ENCODE results near the gene IFFO2. TPM values are rescaled to one million over a fixed set of nuclear protein-coding genes. Genes with fewer than 3 reads are reported as not detected.

Gene IFFO2
- total RNA-seq, 2 donors from 2014 or later = 4.6 to 6.4 TPM

DNA sequence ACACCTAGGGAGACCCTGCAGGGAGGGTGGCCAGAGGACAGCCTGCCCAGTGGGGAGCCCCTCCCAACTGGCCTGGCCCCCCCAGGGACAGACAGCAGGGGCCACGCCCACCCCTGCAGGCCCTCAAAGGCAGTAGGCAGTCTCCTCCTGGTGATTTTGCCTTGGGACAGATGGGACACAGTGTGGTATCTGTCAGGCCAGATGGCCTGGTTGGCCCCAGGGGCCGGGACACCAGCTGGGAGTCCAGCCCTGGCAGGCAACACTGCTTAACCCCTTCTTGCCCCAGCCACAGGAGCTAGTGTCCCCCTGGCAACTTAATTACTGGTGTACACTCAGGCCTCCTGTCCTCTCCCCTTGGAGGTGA is 17.8 kb downstream of the IFFO2 start:
- Histone ChIP-seq H3K4me3 (ENCODE audit: low read length) (no peak overlapping the region), H3K27ac (ENCODE audit: low read depth, low read length) (no peak overlapping the region), H3K27me3 (ENCODE audit: control insufficient read depth, insufficient read depth, low read length, poor library complexity, severe bottlenecking) (no peaks in the 10 kb centered on the region), H3K9me3 (ENCODE audit: control insufficient read depth, low read length) (no peaks in the 10 kb centered on the region), H3K4me1 (ENCODE audit: control insufficient read depth, insufficient read depth, low read length) (peaks cover 14% of the 10 kb centered on the region), H3K36me3 (ENCODE audit: control insufficient read depth, insufficient read depth, low read length) (no peaks in the 10 kb centered on the region), H3K9ac (ENCODE audit: extremely low read depth, low read length, poor library complexity, severe bottlenecking) (no peak overlapping the region)
- no peaks in the 10 kb centered on the region for H3K36me3 Mint-ChIP-seq (ENCODE audit: low read depth)
- DNase-seq = no peak
- H3K27me3 Mint-ChIP-seq (ENCODE audit: insufficient read depth) = no peaks in the 10 kb centered on the region
- H3K9me3 Mint-ChIP-seq = no peaks in the 10 kb centered on the region
- H3K4me3 Mint-ChIP-seq = no peak overlapping the region
- 68% methylated on average over 2 of the region's 2 CpGs; no CpG with 5 or more reads in 1 of the 2 experiments for WGBS, 2 experiments (ENCODE audit: insufficient coverage in 1 of 2, insufficient read length in 1 of 2)
- TF ChIP-seq, protein P1, sequence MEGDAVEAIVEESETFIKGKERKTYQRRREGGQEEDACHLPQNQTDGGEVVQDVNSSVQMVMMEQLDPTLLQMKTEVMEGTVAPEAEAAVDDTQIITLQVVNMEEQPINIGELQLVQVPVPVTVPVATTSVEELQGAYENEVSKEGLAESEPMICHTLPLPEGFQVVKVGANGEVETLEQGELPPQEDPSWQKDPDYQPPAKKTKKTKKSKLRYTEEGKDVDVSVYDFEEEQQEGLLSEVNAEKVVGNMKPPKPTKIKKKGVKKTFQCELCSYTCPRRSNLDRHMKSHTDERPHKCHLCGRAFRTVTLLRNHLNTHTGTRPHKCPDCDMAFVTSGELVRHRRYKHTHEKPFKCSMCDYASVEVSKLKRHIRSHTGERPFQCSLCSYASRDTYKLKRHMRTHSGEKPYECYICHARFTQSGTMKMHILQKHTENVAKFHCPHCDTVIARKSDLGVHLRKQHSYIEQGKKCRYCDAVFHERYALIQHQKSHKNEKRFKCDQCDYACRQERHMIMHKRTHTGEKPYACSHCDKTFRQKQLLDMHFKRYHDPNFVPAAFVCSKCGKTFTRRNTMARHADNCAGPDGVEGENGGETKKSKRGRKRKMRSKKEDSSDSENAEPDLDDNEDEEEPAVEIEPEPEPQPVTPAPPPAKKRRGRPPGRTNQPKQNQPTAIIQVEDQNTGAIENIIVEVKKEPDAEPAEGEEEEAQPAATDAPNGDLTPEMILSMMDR (conservative IDR thresholded peaks at IDR 0.05) = no peak
- no peak overlapping the region for H3K27ac Mint-ChIP-seq
- H3K4me1 Mint-ChIP-seq = peaks cover 20% of the 10 kb centered on the region

DNA sequence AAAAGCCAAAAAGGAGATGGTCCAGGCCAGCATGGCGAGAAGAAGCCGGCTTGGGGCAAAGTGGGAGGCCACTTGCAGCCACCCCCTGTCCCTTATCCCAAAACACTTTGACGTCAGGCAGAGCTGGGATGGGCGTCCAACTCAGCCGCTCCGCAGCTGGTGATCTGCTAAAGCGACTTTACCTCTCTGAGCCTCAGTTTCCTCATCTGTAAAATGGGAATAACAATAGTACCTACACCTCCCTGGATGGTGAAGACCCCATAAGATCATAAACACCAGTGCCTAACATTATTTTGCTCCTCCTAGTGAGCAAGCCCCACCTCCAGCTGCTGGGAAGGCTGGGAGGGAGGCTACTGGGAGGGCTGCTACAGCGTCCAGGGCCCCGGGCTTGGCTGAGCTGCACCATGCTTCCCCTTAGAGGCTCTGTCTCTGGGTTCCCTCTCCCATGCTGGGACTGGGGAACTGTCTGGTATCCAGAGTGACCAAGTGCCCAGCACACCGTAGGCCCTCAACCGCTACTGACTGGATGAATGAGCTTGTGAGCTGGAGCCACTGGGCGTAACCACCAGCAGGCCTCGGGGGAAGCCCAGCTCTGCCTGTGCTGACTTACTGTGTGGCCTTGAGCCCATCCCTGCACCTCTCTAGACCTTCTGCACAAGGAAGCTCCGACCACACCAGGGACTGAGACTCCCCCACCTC is 18.3 kb downstream of the IFFO2 start:
- Histone ChIP-seq H3K9me3 (ENCODE audit: control insufficient read depth, low read length) (no peaks in the 10 kb centered on the region), H3K4me3 (ENCODE audit: low read length) (no peak overlapping the region), H3K27ac (ENCODE audit: low read depth, low read length) (no peak overlapping the region), H3K9ac (ENCODE audit: extremely low read depth, low read length, poor library complexity, severe bottlenecking) (no peak overlapping the region), H3K36me3 (ENCODE audit: control insufficient read depth, insufficient read depth, low read length) (no peaks in the 10 kb centered on the region), H3K4me1 (ENCODE audit: control insufficient read depth, insufficient read depth, low read length) (peaks cover 14% of the 10 kb centered on the region), H3K27me3 (ENCODE audit: control insufficient read depth, insufficient read depth, low read length, poor library complexity, severe bottlenecking) (no peaks in the 10 kb centered on the region)
- no peaks in the 10 kb centered on the region for H3K9me3 Mint-ChIP-seq
- H3K27ac Mint-ChIP-seq = no peak overlapping the region
- H3K27me3 Mint-ChIP-seq (ENCODE audit: insufficient read depth) = no peaks in the 10 kb centered on the region
- H3K4me3 Mint-ChIP-seq = no peak overlapping the region
- TF ChIP-seq, protein P1 (conservative IDR thresholded peaks at IDR 0.05) = no peak
- DNase-seq = no peak
- peaks cover 20% of the 10 kb centered on the region for H3K4me1 Mint-ChIP-seq
- WGBS, 2 experiments (ENCODE audit: insufficient coverage in 1 of 2, insufficient read length in 1 of 2) = 89 to 97% methylated on average over 12 to 14 of the region's 14 CpGs
- H3K36me3 Mint-ChIP-seq (ENCODE audit: low read depth) = no peaks in the 10 kb centered on the region

DNA sequence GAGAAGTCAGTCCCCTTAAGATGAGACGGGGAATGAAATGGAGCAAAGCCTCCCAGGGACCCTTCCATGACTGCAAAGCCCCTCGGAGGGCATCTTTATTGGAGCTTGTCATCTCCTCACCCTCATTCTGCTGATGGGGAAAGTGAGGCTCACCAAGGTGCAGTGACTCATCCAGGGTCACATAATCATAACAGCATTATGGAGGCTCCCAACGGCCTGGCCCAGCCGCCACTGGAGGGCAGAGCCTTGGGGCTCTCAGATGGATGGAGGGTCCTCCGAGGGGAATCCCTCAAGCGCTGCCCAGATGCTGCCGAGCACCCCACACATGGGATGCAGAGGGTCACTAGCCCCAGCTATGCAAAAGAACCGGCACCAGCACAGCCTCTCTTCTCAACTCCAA is 18.9 kb downstream of the IFFO2 start:
- Mint-ChIP-seq H3K9me3 (no peaks in the 10 kb centered on the region), H3K4me3 (no peak overlapping the region), H3K27ac (no peak overlapping the region), H3K27me3 (ENCODE audit: insufficient read depth) (no peaks in the 10 kb centered on the region), H3K4me1 (peaks cover 26% of the 10 kb centered on the region), H3K36me3 (ENCODE audit: low read depth) (no peaks in the 10 kb centered on the region)
- no peak for DNase-seq
- H3K36me3 ChIP-seq (ENCODE audit: control insufficient read depth, insufficient read depth, low read length) = no peaks in the 10 kb centered on the region
- TF ChIP-seq, protein P1 (conservative IDR thresholded peaks at IDR 0.05) = no peak
- H3K4me3 ChIP-seq (ENCODE audit: low read length) = no peak overlapping the region
- H3K27me3 ChIP-seq (ENCODE audit: control insufficient read depth, insufficient read depth, low read length, poor library complexity, severe bottlenecking) = no peaks in the 10 kb centered on the region
- H3K4me1 ChIP-seq (ENCODE audit: control insufficient read depth, insufficient read depth, low read length) = peaks cover 14% of the 10 kb centered on the region
- 92 to 95% methylated on average over 6 to 8 of the region's 8 CpGs for WGBS, 2 experiments (ENCODE audit: insufficient coverage in 1 of 2, insufficient read length in 1 of 2)
- no peak overlapping the region for H3K9ac ChIP-seq (ENCODE audit: extremely low read depth, low read length, poor library complexity, severe bottlenecking)
- H3K9me3 ChIP-seq (ENCODE audit: control insufficient read depth, low read length) = no peaks in the 10 kb centered on the region
- H3K27ac ChIP-seq (ENCODE audit: low read depth, low read length) = no peak overlapping the region

Measured in endodermal cell (in vitro differentiated cells).